Activated CD4-positive, alpha-beta T cell treated with anti-CD3 and anti-CD28 coated beads, Interleukin-2, Interleukin-6, amounts not matched to agents 100 ng/mL and 50 ng/mL, durations not matched to agents 16 hours and 8 hours (primary cell): ENCODE measurements around the gene EFCAB7.

Source experiments
- DNase-seq: peaks from one replicate; pipeline ENCODE4 v3.0.0-alpha.2; 2020

The EFCAB7 gene

GRCh38 chr1:63522891-63523728, at the start of gene EFCAB7, which contains the start of gene ITGB3BP:
Gene EFCAB7, plus strand, starts transcription at chr1:63523525. Its CDS starts 2,048 bp downstream, at chr1:63525573.
Gene ITGB3BP, minus strand, starts transcription at chr1:63523225. Its CDS starts 92 bp downstream, at chr1:63523133.
- DNase-seq: peak; percentile 90

GRCh38 chr1:63475761-63476160, 47.6 kb upstream of the EFCAB7 start:
- DNase-seq: no peak

GRCh38 chr1:63480057-63480456, 43.3 kb upstream of the EFCAB7 start:
- DNase-seq: no peak

- DNase-seq: no peak
Measured at GRCh38 chr1:63486629-63487028, 36.7 kb upstream of the EFCAB7 start.

GRCh38 chr1:63487336-63488065, 35.8 kb upstream of the EFCAB7 start:
- DNase-seq: no peak

- no peak for DNase-seq
Measured at GRCh38 chr1:63497577-63497976, 25.7 kb upstream of the EFCAB7 start.

GRCh38 chr1:63498106-63498505, 25.2 kb upstream of the EFCAB7 start:
- no peak for DNase-seq

- no peak for DNase-seq
Measured at GRCh38 chr1:63501256-63501655, 22.1 kb upstream of the EFCAB7 start.

- no peak for DNase-seq
Measured at GRCh38 chr1:63506782-63507181, 16.5 kb upstream of the EFCAB7 start.

- no peak for DNase-seq
Measured at GRCh38 chr1:63509718-63510117, 13.6 kb upstream of the EFCAB7 start.

GRCh38 chr1:63512584-63512983, 10.7 kb upstream of the EFCAB7 start:
- no peak for DNase-seq

- DNase-seq: no peak
Measured at GRCh38 chr1:63516629-63517028, 6.7 kb upstream of the EFCAB7 start.

- DNase-seq: no peak
Measured at GRCh38 chr1:63523738-63524137, 413 bp downstream of the EFCAB7 start.

GRCh38 chr1:63524201-63524600, 876 bp downstream of the EFCAB7 start:
- no peak for DNase-seq

- no peak for DNase-seq
Measured at GRCh38 chr1:63532727-63533126, 9.4 kb downstream of the EFCAB7 start.

GRCh38 chr1:63533931-63534330, 10.6 kb downstream of the EFCAB7 start:
- DNase-seq: no peak

GRCh38 chr1:63534406-63534805, 11.1 kb downstream of the EFCAB7 start:
- DNase-seq: no peak

- no peak for DNase-seq
Measured at GRCh38 chr1:63537006-63537405, 13.7 kb downstream of the EFCAB7 start.

GRCh38 chr1:63537940-63538339, 14.6 kb downstream of the EFCAB7 start:
- no peak for DNase-seq

GRCh38 chr1:63545780-63546179, 22.5 kb downstream of the EFCAB7 start:
- DNase-seq: no peak

- no peak for DNase-seq
Measured at GRCh38 chr1:63547621-63548294, 24.4 kb downstream of the EFCAB7 start.

- no peak for DNase-seq
Measured at GRCh38 chr1:63548303-63548702, 25.0 kb downstream of the EFCAB7 start.

GRCh38 chr1:63548877-63549276, 25.6 kb downstream of the EFCAB7 start:
- DNase-seq: no peak

- DNase-seq: no peak
Measured at GRCh38 chr1:63555480-63555879, 32.2 kb downstream of the EFCAB7 start.
